Fibroblast of pulmonary artery (primary cell): ENCODE measurements around the gene TNFSF13.

Experiments used
- DNase-seq: peaks from one replicate; pipeline ENCODE4 v3.0.0-alpha.2; 2010; ENCODE audit warnings: low read depth
- H3K4me3 ChIP-seq: replicated peaks from 2 replicates; pipeline ENCODE4 v1.5.1; 2011; ENCODE audit warnings: low read depth, mild to moderate bottlenecking, control low read depth, low read length, moderate library complexity
- TF ChIP-seq, protein P1 (sequence below): IDR thresholded peaks from 2 replicates; pipeline ENCODE4 v1.5.1; 2011; ENCODE audit warnings: mild to moderate bottlenecking, control low read depth, low read length, inconsistent platforms; ENCODE audit errors: missing control alignments

The TNFSF13 gene

GRCh38 chr17:7538891-7539545 lies 19.5 kb upstream of the TNFSF13 start:
- TF ChIP-seq, protein P1, sequence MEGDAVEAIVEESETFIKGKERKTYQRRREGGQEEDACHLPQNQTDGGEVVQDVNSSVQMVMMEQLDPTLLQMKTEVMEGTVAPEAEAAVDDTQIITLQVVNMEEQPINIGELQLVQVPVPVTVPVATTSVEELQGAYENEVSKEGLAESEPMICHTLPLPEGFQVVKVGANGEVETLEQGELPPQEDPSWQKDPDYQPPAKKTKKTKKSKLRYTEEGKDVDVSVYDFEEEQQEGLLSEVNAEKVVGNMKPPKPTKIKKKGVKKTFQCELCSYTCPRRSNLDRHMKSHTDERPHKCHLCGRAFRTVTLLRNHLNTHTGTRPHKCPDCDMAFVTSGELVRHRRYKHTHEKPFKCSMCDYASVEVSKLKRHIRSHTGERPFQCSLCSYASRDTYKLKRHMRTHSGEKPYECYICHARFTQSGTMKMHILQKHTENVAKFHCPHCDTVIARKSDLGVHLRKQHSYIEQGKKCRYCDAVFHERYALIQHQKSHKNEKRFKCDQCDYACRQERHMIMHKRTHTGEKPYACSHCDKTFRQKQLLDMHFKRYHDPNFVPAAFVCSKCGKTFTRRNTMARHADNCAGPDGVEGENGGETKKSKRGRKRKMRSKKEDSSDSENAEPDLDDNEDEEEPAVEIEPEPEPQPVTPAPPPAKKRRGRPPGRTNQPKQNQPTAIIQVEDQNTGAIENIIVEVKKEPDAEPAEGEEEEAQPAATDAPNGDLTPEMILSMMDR = no peak
- DNase-seq = no peak
- no peak overlapping the region for H3K4me3 ChIP-seq

GRCh38 chr17:7541074-7541621 lies 17.4 kb upstream of the TNFSF13 start:
- H3K4me3 ChIP-seq = no peak overlapping the region
- DNase-seq = no peak
- TF ChIP-seq, protein P1 = no peak

GRCh38 chr17:7544911-7545310 lies 13.6 kb upstream of the TNFSF13 start:
- H3K4me3 ChIP-seq = no peak overlapping the region
- TF ChIP-seq, protein P1 = no peak
- DNase-seq = no peak

DNA sequence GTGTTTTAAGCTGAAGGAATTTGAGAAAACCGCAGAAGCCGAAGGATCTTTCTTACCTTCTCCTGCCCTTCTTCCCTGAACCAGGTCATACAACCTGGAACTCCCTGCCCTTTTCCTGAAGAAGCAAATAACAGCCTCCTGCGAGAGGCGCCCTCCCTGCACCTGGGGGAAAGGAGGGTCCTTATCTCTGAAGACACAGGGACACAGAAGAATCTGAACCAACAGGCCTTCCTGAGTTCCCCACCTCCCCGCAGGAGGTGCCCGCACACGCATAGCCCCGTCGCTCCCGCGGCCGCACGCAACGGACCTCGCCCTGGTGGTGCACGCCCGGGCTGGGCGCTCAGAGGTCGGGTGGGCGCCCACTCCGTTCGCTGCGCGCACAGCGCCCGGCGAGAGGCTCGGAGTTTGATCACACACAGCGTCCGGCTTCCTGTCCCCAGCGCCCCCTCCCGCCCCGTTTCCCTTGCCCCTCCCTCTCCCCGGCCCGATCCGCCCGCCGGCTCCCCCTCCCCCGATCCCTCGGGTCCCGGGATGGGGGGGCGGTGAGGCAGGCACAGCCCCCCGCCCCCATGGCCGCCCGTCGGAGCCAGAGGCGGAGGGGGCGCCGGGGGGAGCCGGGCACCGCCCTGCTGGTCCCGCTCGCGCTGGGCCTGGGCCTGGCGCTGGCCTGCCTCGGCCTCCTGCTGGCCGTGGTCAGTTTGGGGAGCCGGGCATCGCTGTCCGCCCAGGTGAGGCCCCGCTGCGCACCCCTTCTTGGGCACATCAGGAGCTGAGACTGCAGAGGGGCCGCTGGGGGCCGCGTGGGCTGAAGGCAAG lies 9.8 kb upstream of the TNFSF13 start, which contains the start of gene TNFSF12:
TNFSF12 (plus strand) TSS at position 474 of the 816 bp plus-strand sequence; CDS start at position 570, 96 bp downstream.
- TF ChIP-seq, protein P1 = no peak
- H3K4me3 ChIP-seq = peak within 1 kb of the TSS; percentile 58
- DNase-seq = no peak

- DNase-seq = no peak
- TF ChIP-seq, protein P1 = no peak
These were observed 9.0 kb upstream of the TNFSF13 start for GRCh38 chr17:7549401-7550055.

GRCh38 chr17:7550344-7550743 lies 8.2 kb upstream of the TNFSF13 start:
- H3K4me3 ChIP-seq = no peak overlapping the region
- no peak for DNase-seq
- TF ChIP-seq, protein P1 = no peak

More at GRCh38 chr17:7549401-7550055, 9.0 kb upstream of the TNFSF13 start:
- peak overlapping the region; percentile 58 for H3K4me3 ChIP-seq
